Measurements from ENCODE around the gene TRAF7. TPM values are rescaled to one million over a fixed set of nuclear protein-coding genes. Genes with fewer than 3 reads are reported as not detected.

The TRAF7 gene
- polyA plus RNA-seq, 3 donors: 5.9 to 41.9 (median 6.7) TPM

- H2AFZ ChIP-seq (ENCODE audit: insufficient read depth, low read depth, low read length, poor library complexity, severe bottlenecking): no peak overlapping the region
- peaks cover 47% of the 10 kb centered on the region for H3K79me2 ChIP-seq (ENCODE audit: insufficient read depth, low read length)
- H3K27me3 ChIP-seq (ENCODE audit: control insufficient read depth in 2 of 2, insufficient read depth in 2 of 2, low read length in 2 of 2): no peaks in the 10 kb centered on the region
- H3K36me3 Mint-ChIP-seq: peaks cover 23 to 43% of the 10 kb centered on the region in 2 donors
- peaks cover 29 to 38% of the 10 kb centered on the region in 2 donors for H3K36me3 ChIP-seq (replicated peaks in 1 of 2; ENCODE audit: control insufficient read depth in 1 of 2, insufficient read depth in 2 of 2, low read length in 2 of 2)
- intact Hi-C loops (cut with micrococcal nuclease): loop anchor here (5.0 kb wide), 2 partner anchors 52 to 58 kb away; partner anchors contain the start of genes RNPS1 (in 2 of the 2) and TRAF7 (in 1 of the 2)
- no peak overlapping the region for H3K4me3 Mint-ChIP-seq
- peaks cover 43 to 51% of the 10 kb centered on the region in 2 donors for H3K4me1 ChIP-seq (ENCODE audit: control insufficient read depth in 1 of 2, insufficient read depth in 2 of 2, low read length in 2 of 2)
- WGBS (ENCODE audit: insufficient coverage): 84% methylated on average over 21 of the region's 29 CpGs
- H3K9me3 Mint-ChIP-seq: peaks cover 0 to 2% (median 0%) of the 10 kb centered on the region in 7 donors
- DNase-seq: no peak
- no peak overlapping the region for H3K9ac ChIP-seq (ENCODE audit: insufficient read depth, low read length, poor library complexity, severe bottlenecking)
- no peak overlapping the region for H3K27ac Mint-ChIP-seq
- H3K9me3 ChIP-seq (replicated peaks in 1 of 2; ENCODE audit: control insufficient read depth in 1 of 2, insufficient read depth in 1 of 2, low read length in 2 of 2): no peaks in the 10 kb centered on the region
- H3K4me2 ChIP-seq (replicated peaks; ENCODE audit: extremely low read depth, low read length, poor library complexity, severe bottlenecking): no peak overlapping the region
- H3K4me1 Mint-ChIP-seq: peaks cover 44% of the 10 kb centered on the region
- TF ChIP-seq, protein P1, sequence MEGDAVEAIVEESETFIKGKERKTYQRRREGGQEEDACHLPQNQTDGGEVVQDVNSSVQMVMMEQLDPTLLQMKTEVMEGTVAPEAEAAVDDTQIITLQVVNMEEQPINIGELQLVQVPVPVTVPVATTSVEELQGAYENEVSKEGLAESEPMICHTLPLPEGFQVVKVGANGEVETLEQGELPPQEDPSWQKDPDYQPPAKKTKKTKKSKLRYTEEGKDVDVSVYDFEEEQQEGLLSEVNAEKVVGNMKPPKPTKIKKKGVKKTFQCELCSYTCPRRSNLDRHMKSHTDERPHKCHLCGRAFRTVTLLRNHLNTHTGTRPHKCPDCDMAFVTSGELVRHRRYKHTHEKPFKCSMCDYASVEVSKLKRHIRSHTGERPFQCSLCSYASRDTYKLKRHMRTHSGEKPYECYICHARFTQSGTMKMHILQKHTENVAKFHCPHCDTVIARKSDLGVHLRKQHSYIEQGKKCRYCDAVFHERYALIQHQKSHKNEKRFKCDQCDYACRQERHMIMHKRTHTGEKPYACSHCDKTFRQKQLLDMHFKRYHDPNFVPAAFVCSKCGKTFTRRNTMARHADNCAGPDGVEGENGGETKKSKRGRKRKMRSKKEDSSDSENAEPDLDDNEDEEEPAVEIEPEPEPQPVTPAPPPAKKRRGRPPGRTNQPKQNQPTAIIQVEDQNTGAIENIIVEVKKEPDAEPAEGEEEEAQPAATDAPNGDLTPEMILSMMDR (IDR thresholded peaks at IDR 0.05): no peak
- peaks cover 0 to 4% (median 2%) of the 10 kb centered on the region in 3 donors for H3K27me3 Mint-ChIP-seq (ENCODE audit: low read depth in 3 of 3)
- peaks cover 47% of the 10 kb centered on the region for H4K20me1 ChIP-seq (ENCODE audit: insufficient read depth, low read length)
- H3K27ac ChIP-seq (ENCODE audit: low read depth in 1 of 2, low read length in 2 of 2): no peak overlapping the region
- H3K4me3 ChIP-seq (replicated peaks in 1 of 3; ENCODE audit: low read depth in 2 of 3, low read length in 3 of 3): no peak overlapping the region
Observed at GRCh38 chr16:2209258-2210008, 53.9 kb downstream of the TRAF7 start.

GRCh38 chr16:2210009-2210332 lies 54.4 kb downstream of the TRAF7 start:
- Histone ChIP-seq H3K4me3 (replicated peaks in 1 of 3; ENCODE audit: low read depth in 2 of 3, low read length in 3 of 3) (no peak overlapping the region), H4K20me1 (ENCODE audit: insufficient read depth, low read length) (peaks cover 47% of the 10 kb centered on the region), H3K27me3 (ENCODE audit: control insufficient read depth in 2 of 2, insufficient read depth in 2 of 2, low read length in 2 of 2) (no peaks in the 10 kb centered on the region), H2AFZ (ENCODE audit: insufficient read depth, low read depth, low read length, poor library complexity, severe bottlenecking) (no peak overlapping the region), H3K9me3 (replicated peaks in 1 of 2; ENCODE audit: control insufficient read depth in 1 of 2, insufficient read depth in 1 of 2, low read length in 2 of 2) (no peaks in the 10 kb centered on the region), H3K9ac (ENCODE audit: insufficient read depth, low read length, poor library complexity, severe bottlenecking) (no peak overlapping the region), H3K4me2 (replicated peaks; ENCODE audit: extremely low read depth, low read length, poor library complexity, severe bottlenecking) (no peak overlapping the region), H3K36me3 (replicated peaks in 1 of 2; ENCODE audit: control insufficient read depth in 1 of 2, insufficient read depth in 2 of 2, low read length in 2 of 2) (peaks cover 29 to 38% of the 10 kb centered on the region in 2 donors), H3K4me1 (ENCODE audit: control insufficient read depth in 1 of 2, insufficient read depth in 2 of 2, low read length in 2 of 2) (peaks cover 38 to 46% of the 10 kb centered on the region in 2 donors), H3K79me2 (ENCODE audit: insufficient read depth, low read length) (peaks cover 47% of the 10 kb centered on the region), H3K27ac (ENCODE audit: low read depth in 1 of 2, low read length in 2 of 2) (no peak overlapping the region)
- intact Hi-C loops (cut with micrococcal nuclease): no loop called here
- peaks cover 0 to 2% (median 0%) of the 10 kb centered on the region in 7 donors for H3K9me3 Mint-ChIP-seq
- 97% methylated on average over 17 of the region's 17 CpGs for WGBS (ENCODE audit: insufficient coverage)
- H3K4me1 Mint-ChIP-seq: peaks cover 40% of the 10 kb centered on the region
- H3K4me3 Mint-ChIP-seq: no peak overlapping the region
- no peak for DNase-seq
- peaks cover 0 to 4% (median 0%) of the 10 kb centered on the region in 3 donors for H3K27me3 Mint-ChIP-seq (ENCODE audit: low read depth in 3 of 3)
- no peak overlapping the region for H3K27ac Mint-ChIP-seq
- TF ChIP-seq, protein P1 (IDR thresholded peaks at IDR 0.05): no peak
- peaks cover 23 to 43% of the 10 kb centered on the region in 2 donors for H3K36me3 Mint-ChIP-seq

All from CD14-positive monocyte (primary cell).